ENCODE results near the gene TSPAN32. TPM values are rescaled to one million over a fixed set of nuclear protein-coding genes. Genes with fewer than 3 reads are reported as not detected.
A peak's percentile ranks its signal among the peaks of the same experiment; 100 is the strongest.

Gene TSPAN32
- total and polyA plus RNA-seq, 3 experiments from 2014 or later: 6.6 to 68.5 (median 7.4) TPM

GRCh38 chr11:2342557-2342956, 40.7 kb downstream of the TSPAN32 start:
- ChIA-PET CTCF (no interaction called here), POLR2A (no interaction called here)
- H3K27me3 ChIP-seq (ENCODE audit: insufficient read depth, low read length, poor library complexity, severe bottlenecking): no peaks in the 10 kb centered on the region
- H3K36me3 ChIP-seq (ENCODE audit: insufficient read depth, low read length): no peaks in the 10 kb centered on the region
- Mint-ChIP-seq H3K4me3 (no peak overlapping the region), H3K27ac (no peak overlapping the region), H3K36me3 (peaks cover 0 to 16% (median 6%) of the 10 kb centered on the region in 3 donors), H3K9me3 (peaks cover 0 to 4% (median 1%) of the 10 kb centered on the region in 5 donors), H3K4me1 (no peaks in the 10 kb centered on the region), H3K27me3 (peaks cover 0 to 7% of the 10 kb centered on the region in 2 donors)
- no peak overlapping the region for H3K4me3 ChIP-seq (ENCODE audit: low read length)
- no peak for DNase-seq
- H3K9me3 ChIP-seq (ENCODE audit: low read length): no peaks in the 10 kb centered on the region
- H3K27ac ChIP-seq (ENCODE audit: low read depth, low read length): no peak overlapping the region
- H3K4me1 ChIP-seq (ENCODE audit: insufficient read depth, low read length): no peaks in the 10 kb centered on the region

GRCh38 chr11:2342981-2343380, 41.2 kb downstream of the TSPAN32 start:
- H3K27me3 Mint-ChIP-seq: peaks cover 0 to 4% of the 10 kb centered on the region in 2 donors
- CTCF ChIA-PET: no interaction called here
- H3K4me1 Mint-ChIP-seq: no peaks in the 10 kb centered on the region
- no peak overlapping the region for H3K27ac ChIP-seq (ENCODE audit: low read depth, low read length)
- no peak overlapping the region for H3K4me3 Mint-ChIP-seq
- peaks cover 0 to 16% (median 6%) of the 10 kb centered on the region in 3 donors for H3K36me3 Mint-ChIP-seq
- no peak overlapping the region for H3K4me3 ChIP-seq (ENCODE audit: low read length)
- no peak overlapping the region for H3K27ac Mint-ChIP-seq
- H3K27me3 ChIP-seq (ENCODE audit: insufficient read depth, low read length, poor library complexity, severe bottlenecking): no peaks in the 10 kb centered on the region
- no peaks in the 10 kb centered on the region for H3K36me3 ChIP-seq (ENCODE audit: insufficient read depth, low read length)
- H3K4me1 ChIP-seq (ENCODE audit: insufficient read depth, low read length): no peaks in the 10 kb centered on the region
- peaks cover 0 to 4% (median 1%) of the 10 kb centered on the region in 5 donors for H3K9me3 Mint-ChIP-seq
- POLR2A ChIA-PET: no interaction called here
- H3K9me3 ChIP-seq (ENCODE audit: low read length): no peaks in the 10 kb centered on the region
- no peak for DNase-seq

GRCh38 chr11:2343502-2343901, 41.7 kb downstream of the TSPAN32 start:
- Histone ChIP-seq H3K4me1 (ENCODE audit: insufficient read depth, low read length) (no peaks in the 10 kb centered on the region), H3K36me3 (ENCODE audit: insufficient read depth, low read length) (no peaks in the 10 kb centered on the region), H3K4me3 (ENCODE audit: low read length) (no peak overlapping the region), H3K27ac (ENCODE audit: low read depth, low read length) (no peak overlapping the region), H3K9me3 (ENCODE audit: low read length) (no peaks in the 10 kb centered on the region), H3K27me3 (ENCODE audit: insufficient read depth, low read length, poor library complexity, severe bottlenecking) (no peaks in the 10 kb centered on the region)
- ChIA-PET CTCF (no interaction called here), POLR2A (no interaction called here)
- Mint-ChIP-seq H3K27me3 (peaks cover 0 to 4% of the 10 kb centered on the region in 2 donors), H3K4me3 (no peak overlapping the region), H3K36me3 (peaks cover 0 to 16% (median 6%) of the 10 kb centered on the region in 3 donors), H3K9me3 (peaks cover 0 to 4% (median 1%) of the 10 kb centered on the region in 5 donors), H3K4me1 (no peaks in the 10 kb centered on the region), H3K27ac (no peak overlapping the region)
- no peak for DNase-seq

GRCh38 chr11:2345050-2345449, 43.2 kb downstream of the TSPAN32 start:
- H3K36me3 ChIP-seq (ENCODE audit: insufficient read depth, low read length): no peaks in the 10 kb centered on the region
- Mint-ChIP-seq H3K9me3 (peaks cover 0 to 13% (median 6%) of the 10 kb centered on the region in 5 donors), H3K27ac (no peak overlapping the region), H3K36me3 (peaks cover 0 to 20% (median 7%) of the 10 kb centered on the region in 3 donors), H3K4me3 (no peak overlapping the region), H3K4me1 (no peaks in the 10 kb centered on the region), H3K27me3 (peaks cover 0 to 4% of the 10 kb centered on the region in 2 donors)
- H3K9me3 ChIP-seq (ENCODE audit: low read length): no peaks in the 10 kb centered on the region
- DNase-seq: no peak
- ChIA-PET POLR2A (interaction anchor here (0.6 kb wide), 1 partner anchor 133 kb away, joined by 3 read pairs; no protein-coding TSS in a partner anchor), CTCF (interaction anchor here (1.6 kb wide), 1 partner anchor 40 kb away, joined by 3 read pairs; no protein-coding TSS in a partner anchor)
- H3K27ac ChIP-seq (ENCODE audit: low read depth, low read length): no peak overlapping the region
- H3K4me3 ChIP-seq (ENCODE audit: low read length): no peak overlapping the region
- H3K4me1 ChIP-seq (ENCODE audit: insufficient read depth, low read length): no peaks in the 10 kb centered on the region
- no peaks in the 10 kb centered on the region for H3K27me3 ChIP-seq (ENCODE audit: insufficient read depth, low read length, poor library complexity, severe bottlenecking)

GRCh38 chr11:2346014-2346413, 44.2 kb downstream of the TSPAN32 start:
- H3K36me3 Mint-ChIP-seq: peaks cover 0 to 20% (median 7%) of the 10 kb centered on the region in 3 donors
- H3K9me3 Mint-ChIP-seq: peaks cover 0 to 13% (median 6%) of the 10 kb centered on the region in 5 donors
- H3K9me3 ChIP-seq (ENCODE audit: low read length): no peaks in the 10 kb centered on the region
- H3K4me3 Mint-ChIP-seq: no peak overlapping the region
- POLR2A ChIA-PET: no interaction called here
- no peak overlapping the region for H3K27ac Mint-ChIP-seq
- DNase-seq: no peak
- no peaks in the 10 kb centered on the region for H3K36me3 ChIP-seq (ENCODE audit: insufficient read depth, low read length)
- H3K4me1 ChIP-seq (ENCODE audit: insufficient read depth, low read length): no peaks in the 10 kb centered on the region
- CTCF ChIA-PET: interaction anchor here (1.6 kb wide), 1 partner anchor 41 kb away, joined by 3 read pairs; no protein-coding TSS in a partner anchor
- H3K4me3 ChIP-seq (ENCODE audit: low read length): no peak overlapping the region
- peaks cover 0 to 4% of the 10 kb centered on the region in 2 donors for H3K27me3 Mint-ChIP-seq
- no peak overlapping the region for H3K27ac ChIP-seq (ENCODE audit: low read depth, low read length)
- H3K4me1 Mint-ChIP-seq: no peaks in the 10 kb centered on the region
- H3K27me3 ChIP-seq (ENCODE audit: insufficient read depth, low read length, poor library complexity, severe bottlenecking): no peaks in the 10 kb centered on the region

- POLR2A ChIA-PET: no interaction called here
- Mint-ChIP-seq H3K4me3 (no peak overlapping the region), H3K27me3 (peaks cover 0 to 4% of the 10 kb centered on the region in 2 donors), H3K27ac (peak overlapping the region in 1 of 8 donors; percentile 6), H3K4me1 (no peaks in the 10 kb centered on the region), H3K9me3 (peaks cover 0 to 13% (median 6%) of the 10 kb centered on the region in 5 donors), H3K36me3 (peaks cover 0 to 20% (median 7%) of the 10 kb centered on the region in 3 donors)
- CTCF ChIA-PET: interaction anchor here (1.6 kb wide), 1 partner anchor 42 kb away, joined by 3 read pairs; no protein-coding TSS in a partner anchor
- no peaks in the 10 kb centered on the region for H3K27me3 ChIP-seq (ENCODE audit: insufficient read depth, low read length, poor library complexity, severe bottlenecking)
- DNase-seq: no peak
- no peaks in the 10 kb centered on the region for H3K9me3 ChIP-seq (ENCODE audit: low read length)
- no peak overlapping the region for H3K4me3 ChIP-seq (ENCODE audit: low read length)
- H3K36me3 ChIP-seq (ENCODE audit: insufficient read depth, low read length): no peaks in the 10 kb centered on the region
- H3K27ac ChIP-seq (ENCODE audit: low read depth, low read length): no peak overlapping the region
- H3K4me1 ChIP-seq (ENCODE audit: insufficient read depth, low read length): no peaks in the 10 kb centered on the region
Measured at GRCh38 chr11:2346586-2347307, 44.9 kb downstream of the TSPAN32 start.

- H3K27ac Mint-ChIP-seq: no peak overlapping the region
- H3K36me3 Mint-ChIP-seq: peaks cover 0 to 20% (median 5%) of the 10 kb centered on the region in 3 donors
- no peaks in the 10 kb centered on the region for H3K4me1 ChIP-seq (ENCODE audit: insufficient read depth, low read length)
- H3K36me3 ChIP-seq (ENCODE audit: insufficient read depth, low read length): no peaks in the 10 kb centered on the region
- H3K9me3 Mint-ChIP-seq: peaks cover 0 to 13% (median 6%) of the 10 kb centered on the region in 5 donors
- no peak overlapping the region for H3K4me3 Mint-ChIP-seq
- H3K27me3 Mint-ChIP-seq: peaks cover 0 to 4% of the 10 kb centered on the region in 2 donors
- no peaks in the 10 kb centered on the region for H3K27me3 ChIP-seq (ENCODE audit: insufficient read depth, low read length, poor library complexity, severe bottlenecking)
- CTCF ChIA-PET: no interaction called here
- no peak overlapping the region for H3K4me3 ChIP-seq (ENCODE audit: low read length)
- no peaks in the 10 kb centered on the region for H3K9me3 ChIP-seq (ENCODE audit: low read length)
- H3K4me1 Mint-ChIP-seq: no peaks in the 10 kb centered on the region
- POLR2A ChIA-PET: no interaction called here
- H3K27ac ChIP-seq (ENCODE audit: low read depth, low read length): no peak overlapping the region
- DNase-seq: no peak
Measured at GRCh38 chr11:2347308-2347830, 45.6 kb downstream of the TSPAN32 start.

GRCh38 chr11:2348986-2349385, 47.2 kb downstream of the TSPAN32 start:
- H3K27me3 Mint-ChIP-seq: peaks cover 0 to 4% of the 10 kb centered on the region in 2 donors

More at GRCh38 chr11:2348986-2349385, 47.2 kb downstream of the TSPAN32 start:
- Histone ChIP-seq H3K4me3 (ENCODE audit: low read length) (no peak overlapping the region), H3K27me3 (ENCODE audit: insufficient read depth, low read length, poor library complexity, severe bottlenecking) (no peaks in the 10 kb centered on the region), H3K27ac (ENCODE audit: low read depth, low read length) (no peak overlapping the region), H3K9me3 (ENCODE audit: low read length) (no peaks in the 10 kb centered on the region), H3K4me1 (ENCODE audit: insufficient read depth, low read length) (no peaks in the 10 kb centered on the region), H3K36me3 (ENCODE audit: insufficient read depth, low read length) (no peaks in the 10 kb centered on the region)
- H3K27ac Mint-ChIP-seq: no peak overlapping the region
- POLR2A ChIA-PET: no interaction called here
- no peaks in the 10 kb centered on the region for H3K4me1 Mint-ChIP-seq
- no peak overlapping the region for H3K4me3 Mint-ChIP-seq
- peaks cover 0 to 17% (median 1%) of the 10 kb centered on the region in 3 donors for H3K36me3 Mint-ChIP-seq
- CTCF ChIA-PET: no interaction called here
- DNase-seq: no peak
- H3K9me3 Mint-ChIP-seq: peaks cover 0 to 13% (median 6%) of the 10 kb centered on the region in 5 donors
